Ishikawa (cell line): Measurements from ENCODE around the gene CRNKL1.

Experiments
- EGR1 ChIP-seq: IDR thresholded peaks from 2 replicates; pipeline ENCODE4 v1.6.1; 2012
- EP300 ChIP-seq: IDR thresholded peaks from 2 replicates; pipeline ENCODE4 v1.6.1; 2012; ENCODE audit warnings: borderline replicate concordance
- RAD21 ChIP-seq: IDR thresholded peaks from 2 replicates; pipeline ENCODE4 v1.6.1; 2012; ENCODE audit warnings: low read depth
- TAF1 ChIP-seq: IDR thresholded peaks from 2 replicates; pipeline ENCODE4 v1.6.1; 2012; ENCODE audit warnings: low read depth, mild to moderate bottlenecking
- TCF12 ChIP-seq: IDR thresholded peaks from 2 replicates; pipeline ENCODE4 v1.6.1; 2012; ENCODE audit warnings: low read depth
- YY1 ChIP-seq: IDR thresholded peaks from 2 replicates; pipeline ENCODE4 v1.6.1; 2012; ENCODE audit warnings: low read depth
- TF ChIP-seq, protein P1 (sequence below): IDR thresholded peaks from 2 replicates; pipeline ENCODE4 v1.6.1; 2012; ENCODE audit warnings: low read depth, mild to moderate bottlenecking

DNA sequence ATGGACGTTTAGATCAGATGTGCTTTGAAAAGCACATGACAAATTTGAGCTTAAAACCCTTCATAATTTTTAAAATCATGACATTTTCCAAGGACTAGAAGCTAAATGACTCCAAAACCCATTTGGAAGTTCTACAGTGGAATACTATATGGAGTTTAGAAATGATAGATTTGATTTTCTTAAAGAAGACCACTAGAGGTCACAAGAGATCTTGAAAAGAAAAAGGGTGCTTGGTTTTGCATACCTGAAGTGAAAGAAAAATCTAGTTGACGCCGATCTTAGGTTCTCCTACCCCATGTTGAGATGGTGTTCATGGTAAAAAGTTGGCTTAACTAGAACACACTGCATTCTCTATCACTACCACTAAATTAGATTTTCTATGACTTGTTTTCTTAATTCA is 31.5 kb upstream of the CRNKL1 start:
- TF ChIP-seq, protein P1, sequence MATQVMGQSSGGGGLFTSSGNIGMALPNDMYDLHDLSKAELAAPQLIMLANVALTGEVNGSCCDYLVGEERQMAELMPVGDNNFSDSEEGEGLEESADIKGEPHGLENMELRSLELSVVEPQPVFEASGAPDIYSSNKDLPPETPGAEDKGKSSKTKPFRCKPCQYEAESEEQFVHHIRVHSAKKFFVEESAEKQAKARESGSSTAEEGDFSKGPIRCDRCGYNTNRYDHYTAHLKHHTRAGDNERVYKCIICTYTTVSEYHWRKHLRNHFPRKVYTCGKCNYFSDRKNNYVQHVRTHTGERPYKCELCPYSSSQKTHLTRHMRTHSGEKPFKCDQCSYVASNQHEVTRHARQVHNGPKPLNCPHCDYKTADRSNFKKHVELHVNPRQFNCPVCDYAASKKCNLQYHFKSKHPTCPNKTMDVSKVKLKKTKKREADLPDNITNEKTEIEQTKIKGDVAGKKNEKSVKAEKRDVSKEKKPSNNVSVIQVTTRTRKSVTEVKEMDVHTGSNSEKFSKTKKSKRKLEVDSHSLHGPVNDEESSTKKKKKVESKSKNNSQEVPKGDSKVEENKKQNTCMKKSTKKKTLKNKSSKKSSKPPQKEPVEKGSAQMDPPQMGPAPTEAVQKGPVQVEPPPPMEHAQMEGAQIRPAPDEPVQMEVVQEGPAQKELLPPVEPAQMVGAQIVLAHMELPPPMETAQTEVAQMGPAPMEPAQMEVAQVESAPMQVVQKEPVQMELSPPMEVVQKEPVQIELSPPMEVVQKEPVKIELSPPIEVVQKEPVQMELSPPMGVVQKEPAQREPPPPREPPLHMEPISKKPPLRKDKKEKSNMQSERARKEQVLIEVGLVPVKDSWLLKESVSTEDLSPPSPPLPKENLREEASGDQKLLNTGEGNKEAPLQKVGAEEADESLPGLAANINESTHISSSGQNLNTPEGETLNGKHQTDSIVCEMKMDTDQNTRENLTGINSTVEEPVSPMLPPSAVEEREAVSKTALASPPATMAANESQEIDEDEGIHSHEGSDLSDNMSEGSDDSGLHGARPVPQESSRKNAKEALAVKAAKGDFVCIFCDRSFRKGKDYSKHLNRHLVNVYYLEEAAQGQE: no peak
- peak; percentile 62 for TF ChIP-seq RAD21
- TF ChIP-seq TCF12: no peak
- TF ChIP-seq YY1: no peak
- no peak for TF ChIP-seq EP300
- no peak for TF ChIP-seq TAF1
- no peak for TF ChIP-seq EGR1
